ENCODE results near the gene DEDD2. TPM values are rescaled to one million over a fixed set of nuclear protein-coding genes. Genes with fewer than 3 reads are reported as not detected.

The DEDD2 gene
- total and polyA plus RNA-seq, 2 donors (not counting 3 experiments of a cell fraction or from before 2014, with no cell fraction given), result 19.5 to 34.8 TPM

DNA sequence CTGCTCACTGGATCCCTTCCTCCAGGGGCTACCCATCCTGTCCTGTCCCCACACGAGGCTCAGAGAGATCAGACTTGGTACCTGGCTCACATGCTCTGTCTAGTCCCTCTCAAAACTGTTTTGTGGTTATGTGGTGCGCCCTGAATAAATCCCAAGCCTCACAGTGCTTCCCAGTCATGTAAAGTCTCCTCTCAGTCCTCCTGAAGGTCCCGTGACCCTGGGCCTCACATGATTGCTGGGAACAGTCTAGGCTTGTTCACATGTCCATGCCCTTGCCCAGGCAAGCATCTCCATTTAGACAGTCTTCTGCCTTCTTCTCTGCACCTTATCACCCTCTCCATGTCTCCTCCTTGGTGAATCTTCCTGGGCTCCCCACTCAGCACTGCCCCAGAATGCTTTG, 49.3 kb downstream of the DEDD2 start:
- Histone ChIP-seq H3K27ac (ENCODE audit: insufficient read depth, low read depth, low read length) (no peak overlapping the region), H3K9me1 (replicated peaks; ENCODE audit: control insufficient read depth, extremely low read depth, insufficient read depth, low read length) (no peaks in the 10 kb centered on the region), H3K4me3 (replicated peaks in 1 of 3; ENCODE audit: insufficient read depth in 1 of 3, low read depth in 1 of 3, low read length in 3 of 3) (no peak overlapping the region), H3K27me3 (ENCODE audit: control insufficient read depth in 2 of 2, insufficient read depth in 2 of 2, low read length in 2 of 2) (peaks cover 2 to 9% of the 10 kb centered on the region in 2 experiments), H2AFZ (ENCODE audit: low read depth, low read length) (no peak overlapping the region), H3K36me3 (ENCODE audit: control insufficient read depth in 2 of 2, extremely low read depth in 1 of 2, insufficient read depth in 2 of 2, low read length in 2 of 2) (no peaks in the 10 kb centered on the region), H4K20me1 (replicated peaks; ENCODE audit: control insufficient read depth, extremely low read depth, insufficient read depth, low read length) (no peaks in the 10 kb centered on the region), H3K79me2 (ENCODE audit: control insufficient read depth, insufficient read depth, low read length) (no peaks in the 10 kb centered on the region), H3K9ac (replicated peaks; ENCODE audit: extremely low read depth, insufficient read depth, low read length) (no peak overlapping the region), H3K9me3 (replicated peaks; ENCODE audit: control insufficient read depth, insufficient read depth, low read length) (no peaks in the 10 kb centered on the region), H3K4me1 (ENCODE audit: control insufficient read depth, extremely low read depth, insufficient read depth, low read length) (no peaks in the 10 kb centered on the region), H3K4me2 (ENCODE audit: insufficient read depth, low read length) (no peak overlapping the region)
- intact Hi-C loops (cut with micrococcal nuclease), result no loop called here
- no peak for FAIRE-seq
- CTCF ChIA-PET, result no interaction called here
- BruUV-seq (replicated peaks), result no TSS peak
- dilution Hi-C loops (cut with MboI; ENCODE audit: extremely low pct_ligation_motif_present, low sequenced_read_pairs), result no loop called here
- POLR2A ChIA-PET, result no interaction called here
- TF ChIP-seq JUN (IDR thresholded peaks at IDR 0.05; ENCODE audit: borderline replicate concordance, insufficient read depth, insufficient read length, low read depth) (no peak), GATA2 (IDR thresholded peaks at IDR 0.05; ENCODE audit: insufficient read depth, insufficient read length, low read depth, low read length) (no peak)
- DNase-seq (ENCODE audit: low read depth, low spot score), result no peak

DNA sequence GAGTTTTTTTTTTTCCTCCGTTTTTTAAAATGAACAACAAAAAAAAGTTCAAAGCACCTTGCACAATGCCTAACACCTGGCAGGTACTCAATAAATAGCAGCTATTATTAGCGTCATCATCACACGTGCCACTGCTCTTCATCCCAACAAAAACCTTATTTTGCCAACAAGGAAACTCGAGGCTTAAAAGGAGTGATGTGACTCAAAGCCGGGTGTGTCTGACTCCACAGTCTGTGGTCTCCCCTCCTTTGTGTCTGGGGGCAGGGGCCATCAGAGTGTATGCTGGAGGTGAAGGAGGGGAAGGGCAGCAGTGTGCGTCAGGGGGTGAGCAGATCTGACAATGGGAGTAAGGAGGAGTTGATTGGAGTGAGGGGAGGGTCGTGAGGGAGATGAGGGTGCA, 51.2 kb downstream of the DEDD2 start:
- CTCF ChIA-PET, result interaction anchor here (0.9 to 3.7 kb wide), 3 partner anchors 10 to 25 kb away, joined by 3 to 19 read pairs (median 8); no protein-coding TSS in a partner anchor

More for the DNA sequence above, 51.2 kb downstream of the DEDD2 start:
- no peak for DNase-seq (ENCODE audit: low read depth, low spot score)
- POLR2A ChIA-PET, result no interaction called here
- Histone ChIP-seq H3K9me3 (replicated peaks; ENCODE audit: control insufficient read depth, insufficient read depth, low read length) (no peaks in the 10 kb centered on the region), H2AFZ (ENCODE audit: low read depth, low read length) (no peak overlapping the region), H3K4me2 (ENCODE audit: insufficient read depth, low read length) (no peak overlapping the region), H3K9me1 (replicated peaks; ENCODE audit: control insufficient read depth, extremely low read depth, insufficient read depth, low read length) (no peaks in the 10 kb centered on the region), H4K20me1 (replicated peaks; ENCODE audit: control insufficient read depth, extremely low read depth, insufficient read depth, low read length) (no peaks in the 10 kb centered on the region), H3K27ac (ENCODE audit: insufficient read depth, low read depth, low read length) (no peak overlapping the region), H3K36me3 (ENCODE audit: control insufficient read depth in 2 of 2, extremely low read depth in 1 of 2, insufficient read depth in 2 of 2, low read length in 2 of 2) (no peaks in the 10 kb centered on the region), H3K4me1 (ENCODE audit: control insufficient read depth, extremely low read depth, insufficient read depth, low read length) (no peaks in the 10 kb centered on the region), H3K4me3 (replicated peaks in 1 of 3; ENCODE audit: insufficient read depth in 1 of 3, low read depth in 1 of 3, low read length in 3 of 3) (no peak overlapping the region), H3K27me3 (ENCODE audit: control insufficient read depth in 2 of 2, insufficient read depth in 2 of 2, low read length in 2 of 2) (peaks cover 2 to 9% of the 10 kb centered on the region in 2 experiments), H3K9ac (replicated peaks; ENCODE audit: extremely low read depth, insufficient read depth, low read length) (no peak overlapping the region), H3K79me2 (ENCODE audit: control insufficient read depth, insufficient read depth, low read length) (no peaks in the 10 kb centered on the region)
- TF ChIP-seq EZH2 (IDR thresholded peaks at IDR 0.05; ENCODE audit: borderline replicate concordance, low read depth, low read length, severe bottlenecking), result no peak
- TF ChIP-seq GATA2 (IDR thresholded peaks at IDR 0.05; ENCODE audit: insufficient read depth, insufficient read length, low read depth, low read length), result no peak
- no peak for TF ChIP-seq POLR2A (IDR thresholded peaks at IDR 0.05; ENCODE audit: low read depth, low read length)
- TF ChIP-seq, protein P1, sequence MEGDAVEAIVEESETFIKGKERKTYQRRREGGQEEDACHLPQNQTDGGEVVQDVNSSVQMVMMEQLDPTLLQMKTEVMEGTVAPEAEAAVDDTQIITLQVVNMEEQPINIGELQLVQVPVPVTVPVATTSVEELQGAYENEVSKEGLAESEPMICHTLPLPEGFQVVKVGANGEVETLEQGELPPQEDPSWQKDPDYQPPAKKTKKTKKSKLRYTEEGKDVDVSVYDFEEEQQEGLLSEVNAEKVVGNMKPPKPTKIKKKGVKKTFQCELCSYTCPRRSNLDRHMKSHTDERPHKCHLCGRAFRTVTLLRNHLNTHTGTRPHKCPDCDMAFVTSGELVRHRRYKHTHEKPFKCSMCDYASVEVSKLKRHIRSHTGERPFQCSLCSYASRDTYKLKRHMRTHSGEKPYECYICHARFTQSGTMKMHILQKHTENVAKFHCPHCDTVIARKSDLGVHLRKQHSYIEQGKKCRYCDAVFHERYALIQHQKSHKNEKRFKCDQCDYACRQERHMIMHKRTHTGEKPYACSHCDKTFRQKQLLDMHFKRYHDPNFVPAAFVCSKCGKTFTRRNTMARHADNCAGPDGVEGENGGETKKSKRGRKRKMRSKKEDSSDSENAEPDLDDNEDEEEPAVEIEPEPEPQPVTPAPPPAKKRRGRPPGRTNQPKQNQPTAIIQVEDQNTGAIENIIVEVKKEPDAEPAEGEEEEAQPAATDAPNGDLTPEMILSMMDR (IDR thresholded peaks at IDR 0.05; ENCODE audit: extremely low read depth in 1 of 2, insufficient read depth in 1 of 2, low read depth in 1 of 2, low read length in 2 of 2), result no peak
- no peak for TF ChIP-seq FOS (IDR thresholded peaks at IDR 0.05; ENCODE audit: borderline replicate concordance, insufficient read depth, low read length)
- no peak for TF ChIP-seq MYC (IDR thresholded peaks at IDR 0.05; ENCODE audit: low read depth, low read length)
- TF ChIP-seq POLR2AphosphoS5 (IDR thresholded peaks at IDR 0.05; ENCODE audit: insufficient read depth, low read depth, low read length), result no peak
- TF ChIP-seq JUN (IDR thresholded peaks at IDR 0.05; ENCODE audit: borderline replicate concordance, insufficient read depth, insufficient read length, low read depth), result no peak
- TF ChIP-seq, protein P2, sequence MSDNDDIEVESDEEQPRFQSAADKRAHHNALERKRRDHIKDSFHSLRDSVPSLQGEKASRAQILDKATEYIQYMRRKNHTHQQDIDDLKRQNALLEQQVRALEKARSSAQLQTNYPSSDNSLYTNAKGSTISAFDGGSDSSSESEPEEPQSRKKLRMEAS (IDR thresholded peaks at IDR 0.05; ENCODE audit: insufficient read depth, insufficient read length), result no peak
- FAIRE-seq, result no peak
- BruUV-seq (replicated peaks), result no TSS peak
- dilution Hi-C loops (cut with MboI; ENCODE audit: extremely low pct_ligation_motif_present, low sequenced_read_pairs) (no loop called here), intact Hi-C loops (cut with micrococcal nuclease) (no loop called here)

All from endothelial cell of umbilical vein (primary cell).